Fibroblast of villous mesenchyme (primary cell): ENCODE measurements around the gene EPHA6. TPM values are rescaled to one million over a fixed set of nuclear protein-coding genes. Genes with fewer than 3 reads are reported as not detected.
"Not testable (repeated sequence)": the region's sequence is repeated elsewhere in the genome, so short reads cannot be mapped to it uniquely, and the experiment has no call there.

Experiments
- DNase-seq: peaks from one replicate; pipeline ENCODE4 v3.0.0-alpha.2; 2010; ENCODE audit warnings: low read depth
- H3K4me3 ChIP-seq: 2 replicates; pipeline ENCODE4 v1.5.1; 2011; ENCODE audit warnings: low read depth, mild to moderate bottlenecking, low read length
- total RNA-seq: library from RNA; depleted of rRNA; stranded (reverse); fragments of >200 nt; gene quantifications from 2 replicates; pipeline ENCODE4 v1.2.3, GENCODE V29; 2012
- TF ChIP-seq, protein P1 (sequence below): IDR thresholded peaks from 2 replicates; pipeline ENCODE4 v1.5.1; 2012; ENCODE audit warnings: low read depth, mild to moderate bottlenecking, low read length; ENCODE audit not compliant: insufficient read depth

Gene EPHA6
- total RNA-seq, 1 donor, result 1.7 TPM

DNA sequence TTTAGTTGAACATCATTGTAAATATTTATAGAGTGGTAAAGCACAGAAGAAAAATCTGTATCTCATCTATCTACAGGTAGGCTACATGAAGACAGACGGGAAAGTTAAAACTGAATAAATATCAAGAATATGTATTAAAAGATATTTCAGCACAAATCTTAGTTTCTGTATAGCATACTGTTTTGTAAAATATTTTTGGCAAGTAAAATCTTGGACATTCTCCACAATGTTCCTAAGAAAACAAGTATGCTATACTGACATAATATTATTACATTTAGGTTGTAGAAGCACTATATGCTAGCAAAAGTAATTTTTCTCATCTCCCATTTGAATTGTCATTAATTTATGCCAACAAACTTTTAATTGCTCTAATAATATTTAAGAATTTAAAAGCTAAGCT is 623.7 kb downstream of the EPHA6 start:
- DNase-seq, result no peak
- TF ChIP-seq, protein P1, sequence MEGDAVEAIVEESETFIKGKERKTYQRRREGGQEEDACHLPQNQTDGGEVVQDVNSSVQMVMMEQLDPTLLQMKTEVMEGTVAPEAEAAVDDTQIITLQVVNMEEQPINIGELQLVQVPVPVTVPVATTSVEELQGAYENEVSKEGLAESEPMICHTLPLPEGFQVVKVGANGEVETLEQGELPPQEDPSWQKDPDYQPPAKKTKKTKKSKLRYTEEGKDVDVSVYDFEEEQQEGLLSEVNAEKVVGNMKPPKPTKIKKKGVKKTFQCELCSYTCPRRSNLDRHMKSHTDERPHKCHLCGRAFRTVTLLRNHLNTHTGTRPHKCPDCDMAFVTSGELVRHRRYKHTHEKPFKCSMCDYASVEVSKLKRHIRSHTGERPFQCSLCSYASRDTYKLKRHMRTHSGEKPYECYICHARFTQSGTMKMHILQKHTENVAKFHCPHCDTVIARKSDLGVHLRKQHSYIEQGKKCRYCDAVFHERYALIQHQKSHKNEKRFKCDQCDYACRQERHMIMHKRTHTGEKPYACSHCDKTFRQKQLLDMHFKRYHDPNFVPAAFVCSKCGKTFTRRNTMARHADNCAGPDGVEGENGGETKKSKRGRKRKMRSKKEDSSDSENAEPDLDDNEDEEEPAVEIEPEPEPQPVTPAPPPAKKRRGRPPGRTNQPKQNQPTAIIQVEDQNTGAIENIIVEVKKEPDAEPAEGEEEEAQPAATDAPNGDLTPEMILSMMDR, result no peak
- no peak overlapping the region for H3K4me3 ChIP-seq

DNA sequence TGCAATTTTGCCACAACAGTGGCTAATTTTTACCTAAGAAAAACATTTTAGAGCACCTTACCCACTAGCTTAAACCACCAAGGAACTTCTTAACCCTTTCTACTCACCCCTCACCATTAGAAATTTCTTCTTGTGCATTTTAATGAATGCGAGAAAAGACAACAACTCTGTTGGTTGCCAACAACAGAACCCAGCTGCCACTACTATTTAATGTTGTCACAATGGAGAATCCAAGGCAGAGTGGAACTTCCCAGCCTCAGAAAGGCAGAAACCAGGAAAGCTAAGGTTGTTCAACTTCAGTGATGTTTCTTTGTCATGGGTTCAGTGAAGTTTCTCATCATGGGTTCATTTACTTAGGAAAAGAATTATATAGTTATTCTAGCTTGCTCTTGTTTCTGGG is 625.0 kb downstream of the EPHA6 start:
- TF ChIP-seq, protein P1, result no peak
- DNase-seq, result no peak
- no peak overlapping the region for H3K4me3 ChIP-seq

DNA sequence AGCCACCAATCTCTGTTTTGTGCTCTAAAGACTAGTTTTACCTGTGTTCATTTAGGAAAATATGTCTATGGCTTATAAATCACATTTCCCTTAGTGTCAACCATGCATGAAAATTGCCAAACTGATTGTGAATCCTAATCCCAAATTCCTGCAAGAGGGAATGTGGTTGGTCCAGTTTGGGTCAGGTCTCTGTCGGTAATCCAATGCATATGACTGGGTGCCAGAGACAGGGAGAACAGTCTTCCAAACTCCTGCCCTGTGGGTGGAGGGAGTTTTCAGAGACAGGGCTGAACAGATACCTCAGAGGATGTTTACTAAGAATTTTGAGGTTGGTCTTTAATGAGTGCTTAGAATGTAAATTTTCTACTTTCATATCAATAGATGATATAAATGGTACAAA is 649.6 kb downstream of the EPHA6 start:
- H3K4me3 ChIP-seq, result no peak overlapping the region
- no peak for DNase-seq
- TF ChIP-seq, protein P1, result no peak

DNA sequence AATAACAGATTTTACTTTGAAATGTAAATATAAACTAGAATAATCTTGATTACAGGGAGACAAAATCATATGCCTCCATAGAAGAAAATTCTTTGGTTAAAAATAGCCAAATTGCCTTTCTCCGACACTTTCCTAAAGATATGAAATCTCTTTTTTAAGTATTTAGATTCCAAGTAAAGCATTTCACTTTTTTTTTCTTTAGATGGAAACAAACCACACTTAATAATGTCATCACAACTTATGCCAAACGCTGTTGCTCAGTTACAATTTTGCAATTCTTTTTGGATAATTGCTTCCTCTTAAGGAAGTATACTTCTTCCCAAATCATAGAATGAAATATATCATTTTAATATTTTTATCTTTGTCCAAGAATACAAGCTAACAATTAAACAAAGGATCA is 656.1 kb downstream of the EPHA6 start:
- no peak overlapping the region for H3K4me3 ChIP-seq
- no peak for DNase-seq
- TF ChIP-seq, protein P1, result no peak

DNA sequence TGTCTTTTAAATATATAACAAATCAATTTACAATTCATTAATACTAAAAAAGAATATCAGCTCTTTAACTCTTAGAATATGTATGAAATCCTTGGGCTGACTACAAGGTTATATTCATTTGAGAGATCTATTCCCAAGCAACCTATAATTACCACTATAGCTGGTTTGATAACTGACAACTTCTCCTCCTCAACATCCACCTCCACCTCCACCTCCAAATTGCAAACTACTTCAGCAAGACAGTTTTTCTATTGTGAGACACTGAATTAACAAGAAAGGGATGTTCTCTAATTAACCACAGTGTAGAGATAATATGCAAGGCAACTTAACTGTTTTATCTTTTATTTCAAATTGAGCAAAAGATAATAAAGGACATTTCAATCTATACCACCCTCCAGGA is 665.3 kb downstream of the EPHA6 start:
- TF ChIP-seq, protein P1, result no peak
- no peak for DNase-seq
- no peak overlapping the region for H3K4me3 ChIP-seq

DNA sequence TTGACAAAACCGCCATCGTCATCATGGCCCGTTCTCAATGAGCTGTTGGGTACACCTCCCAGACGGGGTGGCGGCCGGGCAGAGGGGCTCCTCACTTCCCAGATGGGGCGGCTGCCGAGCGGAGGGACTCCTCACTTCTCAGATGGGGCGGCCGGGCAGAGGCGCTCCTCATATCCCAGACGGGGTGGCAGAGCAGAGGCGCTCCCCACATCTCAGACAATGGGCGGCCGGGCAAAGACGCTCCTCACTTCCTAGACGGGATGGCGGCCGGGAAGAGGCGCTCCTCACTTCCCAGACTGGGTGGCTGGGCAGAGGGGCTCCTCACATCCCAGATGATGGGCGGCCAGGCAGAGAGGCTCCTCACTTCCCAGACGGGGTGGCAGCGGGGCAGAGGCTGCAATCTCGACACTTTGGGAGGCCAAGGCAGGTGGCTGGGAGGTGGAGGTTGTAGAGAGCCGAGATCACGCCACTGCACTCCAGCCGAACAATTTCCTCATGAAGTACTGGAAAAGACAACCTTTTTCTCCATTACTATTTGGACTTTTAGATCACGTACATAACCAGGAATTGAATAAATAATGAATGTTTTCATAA is 666.4 kb downstream of the EPHA6 start:
- DNase-seq, result not testable (repeated sequence)

DNA sequence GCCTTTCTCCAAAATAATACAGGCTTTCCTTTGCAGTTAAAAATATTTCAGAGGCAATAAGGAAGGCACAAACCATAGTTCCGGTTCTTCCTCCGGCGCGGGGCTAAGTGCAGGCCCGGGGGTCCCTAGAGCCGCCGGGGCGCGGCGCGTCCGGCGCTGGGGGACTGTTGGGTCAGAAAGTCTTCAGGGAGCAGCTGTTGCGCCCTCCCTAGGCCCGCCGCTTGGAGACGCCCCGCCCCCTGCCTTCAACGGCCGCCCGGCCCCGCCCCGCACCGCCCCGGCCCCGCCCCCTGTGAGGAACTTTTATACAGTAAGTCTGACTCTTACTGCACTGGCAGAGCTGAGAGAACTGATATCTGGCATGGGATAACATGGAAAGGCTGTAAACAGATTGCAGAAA is 667.0 kb downstream of the EPHA6 start:
- no peak overlapping the region for H3K4me3 ChIP-seq
- DNase-seq, result no peak
- TF ChIP-seq, protein P1, result no peak

More for the DNA sequence above, 666.4 kb downstream of the EPHA6 start:
- H3K4me3 ChIP-seq, result not testable (repeated sequence)
